Activated effector memory CD4-positive, alpha-beta T cell treated with anti-CD3 and anti-CD28 coated beads, Interleukin-2, amount 50 U/mL, for 16 hours (primary cell): ENCODE data around the gene G6PC2.
A peak's percentile ranks its signal among the peaks of the same experiment; 100 is the strongest.
"Not testable (repeated sequence)": the region's sequence is repeated elsewhere in the genome, so short reads cannot be mapped to it uniquely, and the experiment has no call there.

ENCODE experiments used
- DNase-seq: peaks from one replicate; pipeline ENCODE4 v3.0.0-alpha.2; 2020

Gene G6PC2, protein sequence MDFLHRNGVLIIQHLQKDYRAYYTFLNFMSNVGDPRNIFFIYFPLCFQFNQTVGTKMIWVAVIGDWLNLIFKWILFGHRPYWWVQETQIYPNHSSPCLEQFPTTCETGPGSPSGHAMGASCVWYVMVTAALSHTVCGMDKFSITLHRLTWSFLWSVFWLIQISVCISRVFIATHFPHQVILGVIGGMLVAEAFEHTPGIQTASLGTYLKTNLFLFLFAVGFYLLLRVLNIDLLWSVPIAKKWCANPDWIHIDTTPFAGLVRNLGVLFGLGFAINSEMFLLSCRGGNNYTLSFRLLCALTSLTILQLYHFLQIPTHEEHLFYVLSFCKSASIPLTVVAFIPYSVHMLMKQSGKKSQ

DNA sequence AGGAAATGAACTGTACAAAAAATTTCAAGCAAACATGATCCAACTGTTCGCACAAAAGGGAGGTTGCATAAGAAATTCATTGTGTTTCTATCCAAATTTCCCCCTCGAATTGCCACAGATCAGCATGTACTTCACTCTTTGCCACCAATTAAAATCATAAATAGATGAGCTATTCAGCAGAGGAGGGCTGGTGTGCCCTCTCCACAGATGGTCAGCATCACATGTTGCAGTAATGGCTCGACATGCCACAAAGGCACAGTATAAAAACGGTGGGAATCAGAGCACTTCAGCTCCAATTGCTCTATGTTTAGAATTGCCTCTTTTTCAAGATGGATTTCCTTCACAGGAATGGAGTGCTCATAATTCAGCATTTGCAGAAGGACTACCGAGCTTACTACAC is at the start of gene G6PC2:
TSS of gene G6PC2 (plus strand) at position 289 of the 400 bp plus-strand sequence. CDS start at position 330, 41 bp downstream.
- no peak for DNase-seq

DNA sequence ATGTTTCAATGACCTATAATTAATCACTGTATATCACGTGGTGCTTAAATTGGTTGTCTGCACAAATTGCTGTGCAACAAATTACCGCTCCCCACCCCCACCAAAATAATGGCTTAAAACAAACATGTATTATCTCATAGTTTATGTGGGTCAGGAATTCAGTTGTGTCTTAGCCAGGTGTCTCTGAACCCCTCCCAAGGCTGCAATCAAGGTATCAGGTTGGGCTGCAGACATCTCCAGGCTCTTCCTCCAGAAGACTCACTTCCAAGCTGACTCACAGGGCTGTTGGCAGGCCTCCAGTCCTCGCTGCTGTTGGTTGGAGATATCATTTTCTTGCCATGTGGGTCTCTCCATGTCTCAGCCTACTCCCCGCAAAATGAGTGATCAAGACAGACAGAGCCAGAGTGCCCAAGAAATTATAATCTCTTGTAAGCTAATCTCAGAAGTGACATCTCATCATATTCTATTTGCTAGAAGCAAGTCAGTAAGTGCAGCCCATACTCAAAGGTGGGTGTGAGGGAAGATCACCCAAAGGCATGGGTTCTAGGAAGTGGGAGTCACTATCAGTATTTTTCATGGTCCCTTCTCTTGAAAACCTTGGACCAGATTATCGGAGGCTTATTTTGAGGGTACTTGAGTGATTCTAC is 49.3 kb upstream of the G6PC2 start:
- DNase-seq: no peak

DNA sequence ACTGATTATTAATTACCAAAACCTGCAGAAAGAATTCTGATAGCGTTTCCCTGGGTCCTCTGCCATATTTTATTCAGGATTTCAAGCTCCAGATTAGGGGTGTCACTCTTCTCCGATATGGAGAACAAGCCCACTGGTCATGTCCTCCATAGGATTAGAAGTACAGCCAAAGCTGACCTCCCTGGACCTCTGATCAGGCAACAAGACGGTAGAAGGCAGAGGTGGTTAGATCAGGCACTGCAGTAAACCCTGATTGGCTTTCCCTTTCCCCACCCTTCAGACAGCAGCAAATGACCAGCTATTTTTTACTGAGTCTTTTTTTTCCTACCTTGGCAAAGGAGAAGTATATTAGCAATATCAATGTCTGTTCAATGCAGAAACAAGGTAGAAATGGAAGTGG is 48.6 kb upstream of the G6PC2 start:
- no peak for DNase-seq

DNA sequence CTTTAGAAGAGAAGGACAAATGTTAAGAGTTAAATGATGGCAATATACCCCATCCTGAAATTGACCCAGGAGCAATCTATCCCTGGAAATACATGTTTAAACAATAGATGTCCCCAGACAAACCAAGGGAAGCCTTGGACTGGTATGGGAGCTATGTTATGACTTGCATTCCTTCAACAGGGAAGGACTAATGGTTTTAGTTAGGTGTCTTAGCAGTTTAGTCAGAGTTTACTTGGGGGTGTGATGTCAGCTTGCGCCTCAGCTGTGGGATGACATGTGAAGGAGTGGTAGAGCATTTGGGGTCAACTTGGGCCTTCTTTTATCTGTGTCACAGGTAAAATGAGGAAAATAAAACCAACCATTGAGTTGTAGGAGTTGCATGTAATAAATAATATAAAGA is 47.6 kb upstream of the G6PC2 start:
- no peak for DNase-seq

DNA sequence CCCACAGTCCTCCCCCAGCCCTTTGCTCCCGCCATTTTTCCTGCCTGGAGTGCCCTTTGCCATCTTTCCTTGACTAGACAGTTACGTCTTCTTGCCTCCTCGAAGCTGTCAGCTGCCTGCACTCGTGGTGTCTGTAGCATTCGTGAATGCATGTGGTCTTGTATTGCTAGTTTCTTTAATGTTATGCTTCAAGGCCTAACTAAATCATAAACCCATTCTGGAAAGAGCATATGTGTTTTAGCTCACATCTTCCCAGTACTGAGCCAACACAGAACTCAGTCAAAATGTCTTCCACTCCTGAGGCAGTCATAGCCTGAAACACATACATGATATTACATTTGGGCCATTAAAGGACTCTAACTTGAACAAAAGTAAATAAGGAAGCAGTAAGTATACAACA is 46.4 kb upstream of the G6PC2 start:
- DNase-seq: no peak

DNA sequence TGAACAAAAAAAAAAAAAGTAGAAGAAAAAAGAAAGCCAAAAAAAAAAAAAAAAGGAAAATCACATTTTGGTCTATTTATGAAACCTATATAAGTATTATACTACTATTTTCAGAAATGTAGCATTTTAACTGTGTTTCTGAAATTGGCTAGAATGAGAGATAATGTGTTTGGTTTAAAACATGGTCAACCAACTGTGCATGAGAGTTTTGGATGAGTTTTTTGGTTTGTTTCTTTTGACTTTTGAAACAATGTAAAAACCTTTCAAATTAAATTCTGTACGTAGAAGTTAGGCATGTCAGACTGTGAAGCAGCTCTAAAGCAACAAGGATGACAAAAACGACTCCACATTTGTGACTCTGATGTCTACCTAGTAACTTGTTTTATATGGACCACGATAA is 45.5 kb upstream of the G6PC2 start:
- no peak for DNase-seq

DNA sequence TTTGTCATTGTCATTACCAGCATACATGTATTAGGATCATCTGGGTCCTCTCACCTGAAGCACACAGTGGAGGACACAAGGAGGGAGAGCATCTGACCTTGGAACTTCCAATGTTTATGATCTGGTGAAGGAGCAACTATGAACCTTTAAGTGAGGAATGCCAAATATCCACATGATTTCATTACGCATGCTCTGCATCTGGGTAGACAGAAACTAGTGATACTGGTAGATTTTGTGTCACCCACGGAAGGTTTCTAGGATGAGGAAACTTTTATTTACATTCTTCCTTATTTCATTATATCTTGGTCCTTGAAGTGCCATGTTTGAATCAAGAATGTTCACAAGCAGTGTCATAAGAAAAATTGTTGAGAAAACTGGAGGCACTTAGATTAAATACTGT is 42.9 kb upstream of the G6PC2 start:
- DNase-seq: no peak

DNA sequence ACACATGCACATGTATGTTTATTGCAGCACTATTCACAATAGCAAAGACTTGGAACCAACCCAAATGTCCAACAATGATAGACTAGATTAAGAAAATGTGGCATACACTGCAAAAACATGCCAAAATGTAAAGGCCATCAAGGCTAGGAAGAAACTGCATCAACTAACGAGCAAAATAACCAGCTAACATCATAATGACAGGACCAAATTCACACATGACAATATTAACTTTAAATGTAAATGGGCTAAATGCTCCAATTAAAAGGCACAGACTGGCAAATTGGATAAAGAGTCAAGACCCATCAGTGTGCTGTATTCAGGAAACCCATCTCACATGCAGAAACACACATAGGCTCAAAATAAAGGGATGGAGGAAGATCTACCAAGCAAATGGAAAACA is 33.9 kb upstream of the G6PC2 start:
- not testable (repeated sequence) for DNase-seq

DNA sequence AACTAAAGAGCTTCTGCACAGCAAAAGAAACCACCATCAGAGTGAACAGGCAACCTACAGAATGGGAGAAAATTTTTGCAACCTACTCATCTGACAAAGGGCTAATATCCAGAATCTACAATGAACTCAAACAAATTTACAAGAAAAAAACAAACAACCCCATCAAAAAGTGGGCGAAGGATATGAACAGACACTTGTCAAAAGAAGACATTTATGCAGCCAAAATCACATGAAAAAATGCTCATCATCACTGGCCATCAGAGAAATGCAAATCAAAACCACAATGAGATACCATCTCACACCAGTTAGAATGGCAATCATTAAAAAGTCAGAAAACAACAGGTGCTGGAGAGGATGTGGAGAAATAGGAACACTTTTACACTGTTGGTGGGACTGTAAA is 30.7 kb upstream of the G6PC2 start:
- not testable (repeated sequence) for DNase-seq

DNA sequence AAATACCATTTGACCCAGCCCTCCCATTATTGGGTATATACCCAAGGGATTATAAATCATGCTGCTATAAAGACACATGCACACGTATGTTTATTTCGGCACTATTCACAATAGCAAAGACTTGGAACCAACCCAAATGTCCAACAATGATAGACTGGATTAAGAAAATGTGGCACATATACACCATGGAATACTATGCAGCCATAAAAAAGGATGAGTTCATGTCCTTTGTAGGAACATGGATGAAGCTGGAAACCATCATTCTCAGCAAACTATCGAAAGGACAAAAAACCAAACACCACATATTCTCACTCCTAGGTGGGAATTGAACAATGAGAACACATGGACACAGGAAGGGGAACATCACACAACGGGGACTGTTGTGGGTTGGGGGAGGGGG is 30.3 kb upstream of the G6PC2 start:
- DNase-seq: not testable (repeated sequence)

DNA sequence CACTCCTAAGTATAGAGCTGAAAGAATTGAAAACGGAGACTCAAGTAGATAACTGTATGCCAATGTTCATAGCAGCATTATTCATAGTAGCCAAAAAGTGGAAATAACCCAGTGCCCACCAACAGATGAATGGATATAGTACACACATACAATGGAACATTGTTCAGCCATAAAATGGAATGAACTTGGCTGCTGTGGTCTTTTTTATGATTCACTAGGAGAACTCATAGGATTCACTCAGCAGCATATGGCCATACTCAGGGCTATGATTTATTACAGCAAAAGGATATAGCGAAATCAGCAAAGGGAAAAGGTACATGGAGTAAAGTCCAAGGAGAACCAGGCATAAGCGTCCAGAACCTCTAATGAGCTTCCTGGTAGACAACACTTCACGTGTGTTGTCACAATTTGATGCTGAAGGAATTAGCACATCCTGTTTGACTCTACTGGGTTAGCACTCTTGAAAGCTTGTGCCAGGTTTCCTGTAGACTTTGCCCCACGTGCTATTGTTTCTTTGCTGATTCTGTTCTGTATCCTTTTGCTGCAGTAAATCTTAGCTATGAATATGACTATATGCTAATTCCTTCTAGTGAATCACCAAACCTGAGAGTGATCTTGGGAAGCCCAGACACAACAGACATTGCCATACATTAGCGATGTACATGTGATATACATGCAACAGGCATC is 26.6 kb upstream of the G6PC2 start:
- DNase-seq: no peak

DNA sequence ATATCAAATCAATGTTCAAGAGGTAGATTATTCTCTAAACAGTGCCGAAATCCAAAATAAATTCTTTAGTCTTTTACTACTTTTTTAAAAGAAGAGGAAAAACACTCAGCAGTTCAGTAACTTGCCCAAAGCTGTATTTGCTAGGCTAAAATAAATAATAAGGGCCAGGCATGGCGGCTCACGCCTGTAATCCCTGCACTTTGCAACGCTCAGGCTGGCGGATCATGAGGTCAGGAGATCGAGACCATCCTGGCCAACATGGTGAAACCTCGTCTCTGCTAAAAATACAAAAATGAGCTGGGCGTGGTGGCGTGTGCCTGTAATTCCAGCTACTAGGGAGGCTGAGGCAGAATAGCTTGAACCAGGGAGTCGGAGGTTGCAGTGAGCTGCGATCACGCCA is 18.9 kb upstream of the G6PC2 start:
- not testable (repeated sequence) for DNase-seq

DNA sequence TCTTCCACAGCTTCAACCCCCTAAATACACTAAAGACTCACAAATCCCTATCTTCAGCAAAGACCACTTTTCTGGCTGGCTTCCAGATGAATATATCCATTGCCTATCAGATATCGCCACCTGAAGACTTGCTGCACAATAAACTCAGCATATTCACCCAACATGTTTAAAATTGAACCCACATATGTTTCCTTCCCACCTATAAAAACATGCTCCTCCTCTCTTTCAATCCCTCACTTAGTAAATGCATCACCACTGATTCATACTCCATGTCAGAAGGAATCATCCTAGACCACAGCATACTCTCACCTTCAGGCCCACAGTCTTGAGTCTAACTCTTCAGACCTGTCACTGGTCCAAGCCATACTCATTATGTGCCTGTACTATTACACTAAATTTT is 16.1 kb upstream of the G6PC2 start:
- DNase-seq: no peak

DNA sequence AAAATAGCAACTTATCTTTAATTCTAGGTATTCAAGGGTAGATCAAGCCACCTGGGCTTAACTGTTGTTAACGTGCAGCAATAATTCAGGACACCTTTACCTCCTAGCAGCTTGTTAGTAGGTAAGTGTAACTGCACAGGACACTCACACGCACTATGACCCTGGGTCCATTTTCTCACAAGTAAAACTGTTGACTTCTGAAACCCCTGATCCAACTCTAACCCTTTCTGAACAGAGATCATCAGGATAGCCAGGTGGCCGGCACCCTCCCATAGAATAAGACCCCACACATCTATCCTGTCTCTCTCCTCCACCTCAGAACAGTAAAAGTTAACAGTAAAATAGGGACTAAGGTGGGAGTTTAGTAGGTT is 11.5 kb upstream of the G6PC2 start:
- DNase-seq: no peak

DNA sequence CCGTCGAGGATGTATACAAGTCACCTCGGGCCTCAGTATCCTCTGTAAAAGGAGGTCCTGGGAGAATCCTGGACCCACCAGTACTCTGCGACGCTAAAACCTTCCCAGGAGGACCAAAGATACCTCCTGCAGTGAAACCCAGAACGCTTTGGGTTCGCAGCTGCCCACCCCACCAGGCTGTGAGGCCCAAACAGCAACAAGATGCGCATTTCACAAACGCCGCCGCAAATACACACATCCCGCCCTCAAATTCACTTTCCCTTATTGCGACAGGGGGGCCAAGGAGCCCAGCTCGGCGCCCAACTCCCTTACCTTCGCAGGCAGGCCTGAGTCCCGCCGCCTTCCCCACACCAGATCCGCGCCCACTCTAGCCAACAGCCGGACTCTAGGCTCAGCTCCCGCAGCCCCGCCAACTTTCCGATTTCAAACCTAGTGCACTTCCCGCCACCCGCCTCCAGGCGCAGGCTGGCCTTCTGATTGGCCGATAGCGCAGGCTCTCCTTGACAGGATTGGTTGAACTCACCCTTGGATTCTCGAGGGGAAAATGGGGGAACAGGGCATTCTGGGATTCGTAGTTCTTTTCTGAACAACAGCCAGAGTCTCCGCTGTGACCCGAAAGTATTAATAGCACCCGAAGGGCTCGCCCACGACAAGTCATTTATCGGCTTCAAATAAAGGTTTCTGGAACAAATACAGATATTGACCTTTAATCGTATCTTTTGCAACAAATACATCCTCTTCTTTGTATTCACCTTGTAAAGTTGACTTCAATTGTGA is 10.9 kb upstream of the G6PC2 start, which contains the start of gene SPC25:
TSS of gene SPC25 (minus strand) at position 425 of the 777 bp plus-strand sequence. CDS start 911 bp downstream, outside the sequence.
- peak; percentile 94 for DNase-seq

DNA sequence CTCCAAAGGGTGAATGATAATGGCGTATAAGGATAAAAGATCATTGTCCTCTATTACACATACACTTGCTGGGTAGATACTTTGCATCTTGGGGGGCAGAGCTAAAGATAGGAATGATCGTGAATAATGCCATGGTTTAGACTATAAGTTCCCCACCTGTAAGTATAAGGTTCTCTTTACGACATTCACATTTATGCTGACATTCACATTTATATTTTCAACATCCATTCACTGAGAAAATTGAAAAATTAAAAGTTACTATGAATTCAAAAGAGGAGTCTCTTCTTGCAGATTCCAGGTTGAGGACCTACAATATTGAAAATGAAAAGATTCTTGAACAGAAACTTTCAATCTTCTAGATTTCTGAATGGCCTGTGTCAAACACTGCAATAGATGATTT is 8.8 kb upstream of the G6PC2 start:
- DNase-seq: no peak

DNA sequence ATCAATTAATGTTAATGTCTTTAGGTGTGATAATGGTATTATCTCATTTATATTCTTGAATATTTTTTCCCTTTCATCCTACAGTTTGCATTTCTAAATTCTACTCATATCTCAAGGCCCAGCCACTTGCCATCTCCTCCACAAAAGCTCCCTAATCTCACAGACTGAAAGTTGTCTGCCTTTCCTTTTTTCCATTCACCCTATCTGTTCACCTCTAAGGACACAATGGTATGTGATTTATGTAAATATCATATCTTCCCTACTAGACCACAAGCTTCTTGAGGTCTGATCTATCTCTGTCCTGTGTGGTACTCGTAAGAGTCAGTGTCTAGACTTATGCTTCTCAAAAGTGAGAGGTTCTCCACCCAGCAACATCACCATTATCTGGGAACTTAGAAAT is 7.0 kb upstream of the G6PC2 start:
- no peak for DNase-seq

DNA sequence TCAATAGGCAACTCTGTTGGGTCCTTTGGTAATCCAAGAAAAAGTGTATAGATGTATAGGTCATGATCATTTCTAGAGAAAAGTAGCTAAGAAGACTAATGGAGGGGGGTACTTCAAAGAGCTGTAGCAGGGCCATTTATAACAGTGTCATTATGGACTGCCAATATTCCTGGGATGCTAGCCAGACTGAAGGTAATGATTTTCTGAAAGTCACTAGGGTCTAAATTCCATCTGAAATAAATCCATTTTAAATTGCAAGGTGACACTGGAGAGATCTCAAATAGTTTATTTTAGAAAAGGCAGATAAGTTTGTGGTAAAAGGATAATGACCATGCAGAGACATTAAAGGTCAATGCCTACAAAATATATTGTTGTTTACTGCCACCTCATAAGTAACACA is 6.4 kb upstream of the G6PC2 start:
- DNase-seq: no peak

DNA sequence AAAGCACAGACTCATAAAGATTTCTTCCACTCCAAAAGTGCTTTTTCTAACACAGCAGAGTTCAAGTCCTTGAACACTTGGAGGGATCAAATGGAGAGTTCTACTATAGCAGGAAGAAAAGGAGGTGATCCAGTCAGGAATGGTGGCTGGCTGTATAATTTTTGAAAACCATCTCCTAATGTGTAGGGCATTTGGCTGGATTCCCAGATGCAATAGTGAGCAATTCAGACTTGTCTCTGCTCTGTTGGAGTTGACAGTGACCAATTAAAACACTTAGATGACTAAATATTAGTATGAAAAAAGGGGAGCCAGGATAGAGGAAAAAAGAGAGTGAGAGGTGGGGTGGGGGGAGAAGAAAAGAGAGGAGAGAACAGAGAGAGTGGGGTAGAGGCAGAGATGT is 5.3 kb upstream of the G6PC2 start:
- DNase-seq: no peak

DNA sequence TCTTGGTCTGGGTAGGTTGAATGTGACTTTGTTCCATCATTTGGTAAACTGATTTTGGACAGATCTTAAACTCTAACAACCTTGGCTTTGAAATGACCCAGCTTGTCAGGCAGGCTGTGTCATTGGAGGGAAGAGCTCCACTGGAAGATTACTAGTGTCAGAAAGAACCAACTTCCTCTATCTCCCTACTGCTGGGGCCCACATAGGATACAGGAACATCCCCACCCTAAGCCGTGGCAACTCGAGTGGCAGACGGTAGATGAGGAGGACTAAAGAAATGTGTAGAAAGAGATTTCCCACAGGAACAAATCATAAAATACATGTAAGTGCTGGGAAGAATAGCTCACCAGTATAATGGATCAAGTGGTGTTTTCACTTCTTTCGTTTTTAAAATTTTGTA is 4.3 kb upstream of the G6PC2 start:
- no peak for DNase-seq

DNA sequence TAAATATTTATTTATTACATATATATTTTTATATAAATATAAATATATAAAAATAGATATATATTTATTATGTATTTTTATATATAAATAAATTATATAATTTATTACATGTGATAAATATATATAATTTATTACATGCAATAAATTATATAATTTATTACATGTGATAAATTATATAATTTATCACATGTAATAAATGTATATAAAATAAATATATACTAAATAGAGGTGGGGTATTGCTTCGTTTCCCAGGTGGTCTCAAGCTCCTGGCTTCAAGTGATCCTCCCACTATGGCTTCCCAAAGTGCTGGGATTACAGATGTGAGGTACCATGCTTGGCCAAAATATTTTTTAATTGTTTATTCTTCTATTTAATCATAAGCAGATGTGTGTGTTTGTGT is 3.6 kb upstream of the G6PC2 start:
- no peak for DNase-seq

DNA sequence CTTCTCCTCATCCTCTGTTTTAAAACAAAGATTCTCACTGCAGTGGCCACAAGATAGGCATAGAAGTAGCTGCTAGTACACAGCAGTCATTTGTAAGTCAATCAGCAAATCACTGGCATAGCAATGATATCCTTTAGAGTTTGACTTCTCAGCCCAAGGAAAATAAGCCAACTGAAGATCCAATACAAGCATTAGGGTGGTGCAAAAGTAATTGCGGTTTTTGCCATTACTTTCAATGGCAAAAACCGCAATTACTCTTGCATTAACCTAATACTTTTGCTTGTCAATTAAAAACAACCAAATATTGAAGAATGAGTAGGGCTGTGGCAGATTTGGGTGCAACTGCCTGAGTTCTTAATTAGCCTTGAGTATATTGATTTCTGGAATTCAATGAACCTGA is 2.8 kb downstream of the G6PC2 start:
- no peak for DNase-seq

DNA sequence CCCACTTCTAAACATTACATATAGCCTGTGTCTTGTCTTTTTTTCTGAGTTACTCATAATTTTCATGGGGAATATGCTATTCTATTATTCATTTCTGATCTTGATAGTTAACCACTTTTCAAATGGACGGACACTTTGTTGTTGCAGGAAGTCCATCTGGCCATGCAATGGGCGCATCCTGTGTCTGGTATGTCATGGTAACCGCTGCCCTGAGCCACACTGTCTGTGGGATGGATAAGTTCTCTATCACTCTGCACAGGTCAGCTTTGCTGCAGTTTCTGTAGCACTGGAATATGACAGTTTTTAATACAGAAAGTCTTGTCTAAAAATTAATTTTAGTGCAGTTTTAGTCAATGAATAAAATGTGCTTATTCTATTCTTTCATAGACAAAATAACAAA is 3.3 kb downstream of the G6PC2 start:
- DNase-seq: no peak
